CD4-positive, alpha-beta T cell treated with Interleukin-15 for 4 hours (primary cell): ENCODE data around the gene CNIH2.
A peak's percentile ranks its signal among the peaks of the same experiment; 100 is the strongest.
"Not testable (repeated sequence)": the region's sequence is repeated elsewhere in the genome, so short reads cannot be mapped to it uniquely, and the experiment has no call there.

Source experiments
- DNase-seq: peaks from one replicate; pipeline ENCODE4 v3.0.0-alpha.2; 2020; ENCODE audit warnings: low spot score

CNIH2 gene

GRCh38 chr11:66291706-66292542, 13.9 kb downstream of the CNIH2 start, which contains the start of gene TMEM151A:
Gene TMEM151A (plus strand): TSS chr11:66291894. CDS start chr11:66292014, 120 bp downstream.
- no peak for DNase-seq

DNA sequence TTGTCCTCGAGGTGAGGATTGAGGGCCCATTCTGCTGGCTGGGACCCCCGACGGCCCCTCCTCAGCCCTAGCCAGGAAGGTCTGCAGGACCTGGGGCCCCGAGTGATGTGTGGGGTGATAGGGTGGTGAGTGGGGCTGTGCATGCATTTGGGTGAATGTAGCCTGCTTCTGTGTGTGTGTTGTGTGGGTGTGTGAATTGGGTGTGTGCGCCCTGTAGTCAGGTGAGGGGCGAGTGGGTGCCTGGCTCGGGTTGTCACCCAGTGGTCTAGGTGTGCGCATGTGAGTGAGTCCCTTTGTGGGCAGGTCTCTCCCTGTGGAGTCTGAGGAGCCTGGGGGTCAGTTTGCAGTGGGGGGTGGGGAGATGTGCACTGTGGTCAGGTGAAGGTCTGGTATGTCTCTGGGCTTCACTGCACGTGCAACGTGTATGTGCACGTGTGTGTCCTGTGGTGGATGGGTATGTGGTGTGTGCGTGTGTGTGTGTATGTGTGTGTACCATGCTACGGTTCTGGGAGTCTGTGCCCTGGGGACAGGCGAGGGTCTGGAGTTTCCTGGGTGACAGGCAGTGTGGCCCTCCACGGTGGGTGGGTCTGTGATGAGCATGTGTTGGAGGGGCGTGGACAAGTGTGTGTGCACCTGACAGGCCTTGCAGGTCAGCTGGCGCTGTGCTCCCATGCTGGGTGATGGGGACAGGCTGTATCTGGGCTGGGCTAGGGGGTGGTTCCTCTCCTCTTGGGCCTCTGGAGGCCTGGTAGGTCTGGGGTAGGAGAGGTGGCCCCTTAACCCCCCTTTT, 14.8 kb downstream of the CNIH2 start:
- no peak for DNase-seq

- no peak for DNase-seq
Measured at GRCh38 chr11:66293352-66293751, 15.4 kb downstream of the CNIH2 start.

DNA sequence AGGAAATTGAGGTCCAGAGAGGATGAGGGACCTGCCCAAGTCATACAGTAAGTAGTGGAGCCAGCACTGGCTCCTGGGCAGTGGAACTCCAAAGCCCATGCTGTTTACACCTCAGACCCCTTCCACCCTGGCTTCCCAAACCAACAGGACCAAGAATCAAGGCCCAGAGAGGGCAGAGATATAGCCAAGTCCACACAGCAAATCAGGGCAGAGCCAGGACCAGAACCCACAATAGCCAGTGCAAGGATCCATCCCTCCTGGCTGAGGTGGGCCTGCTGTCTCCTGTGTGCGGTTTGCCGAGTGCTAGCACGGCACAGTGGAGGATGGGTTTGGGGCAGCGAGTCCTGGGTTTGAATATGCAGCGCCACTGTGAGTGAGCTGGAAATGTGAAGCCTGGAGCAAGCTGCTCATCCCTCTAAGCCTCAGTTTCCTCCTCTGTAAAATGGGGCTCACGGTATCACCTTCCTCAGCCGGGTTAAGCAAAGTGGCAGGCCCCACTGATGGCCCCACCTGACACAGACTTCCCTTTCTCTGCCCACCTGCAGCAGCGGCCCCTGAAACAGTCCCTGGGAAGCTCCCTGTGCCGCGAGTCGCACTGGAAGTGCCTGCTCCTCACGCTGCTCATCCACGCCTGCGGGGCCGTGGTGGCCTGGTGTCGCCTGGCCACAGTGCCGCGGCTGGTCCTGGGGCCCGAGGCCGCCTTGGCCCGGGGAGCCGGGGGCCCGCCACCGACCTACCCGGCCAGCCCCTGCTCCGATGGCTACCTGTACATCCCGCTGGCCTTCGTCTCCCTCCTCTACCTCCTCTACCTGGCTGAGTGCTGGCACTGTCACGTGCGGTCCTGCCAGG, 16.0 kb downstream of the CNIH2 start:
- DNase-seq = no peak

GRCh38 chr11:66294626-66295620, 16.9 kb downstream of the CNIH2 start:
- DNase-seq = no peak

- no peak for DNase-seq
Measured at GRCh38 chr11:66297610-66298009, 19.6 kb downstream of the CNIH2 start.

GRCh38 chr11:66299186-66299585, 21.2 kb downstream of the CNIH2 start:
- no peak for DNase-seq

DNA sequence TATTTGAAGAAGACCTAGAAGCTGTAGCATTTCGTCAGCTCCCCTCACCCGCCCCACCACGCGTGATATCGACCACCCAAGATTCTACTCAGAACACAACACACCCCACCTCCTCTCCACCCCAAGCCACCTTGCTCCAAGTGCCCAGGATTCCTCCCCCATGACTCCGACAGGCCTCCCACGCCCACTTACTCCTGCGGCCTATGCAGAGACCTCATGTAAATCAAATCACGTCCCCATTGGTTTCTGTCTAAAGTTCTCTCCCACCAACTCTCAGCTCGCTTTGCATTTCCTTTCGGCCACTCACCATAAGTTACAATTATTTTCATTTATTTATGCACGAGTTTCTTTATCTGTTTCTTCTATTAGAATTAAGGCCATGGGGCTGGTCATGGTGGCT, 24.7 kb downstream of the CNIH2 start:
- DNase-seq = no peak

DNA sequence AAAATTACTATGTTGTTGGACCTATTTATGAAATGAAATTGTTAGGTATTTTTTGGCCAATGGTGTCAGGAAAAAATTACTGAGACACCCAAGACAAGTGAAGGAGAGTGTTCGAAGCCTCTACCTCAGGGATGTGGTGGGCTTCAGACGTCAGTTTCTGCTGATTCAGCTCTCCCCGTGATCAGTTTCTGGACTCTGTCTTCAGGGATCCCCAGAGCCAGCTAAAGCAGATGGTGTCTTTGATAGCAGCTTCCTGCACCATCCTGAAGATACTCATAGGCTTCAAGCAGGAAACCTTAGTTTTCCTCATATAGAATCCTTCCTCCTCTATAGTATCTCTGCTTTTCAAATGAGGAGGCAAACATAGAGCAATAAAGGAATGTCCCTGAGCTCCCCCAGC, 31.5 kb downstream of the CNIH2 start:
- DNase-seq = no peak

DNA sequence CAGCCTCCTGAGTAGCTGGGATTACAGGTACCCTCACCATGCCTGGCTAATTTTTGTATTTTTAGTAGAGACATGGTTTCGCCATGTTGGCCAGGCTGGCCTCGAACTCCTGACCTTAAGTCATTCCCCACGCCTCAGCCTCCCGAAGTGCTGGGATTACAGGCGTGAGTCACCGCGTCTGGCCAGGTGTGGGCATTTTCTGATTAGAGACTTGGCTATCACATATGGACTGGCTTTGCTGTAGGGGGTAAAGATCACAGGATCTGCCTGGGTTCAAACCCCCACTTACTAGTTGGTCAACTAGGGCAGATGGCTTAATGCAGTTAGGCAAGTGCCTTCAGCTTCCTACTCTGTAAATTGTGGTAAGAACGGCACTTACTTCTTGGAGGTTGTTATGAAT, 32.3 kb downstream of the CNIH2 start:
- DNase-seq = no peak

- not testable (repeated sequence) for DNase-seq
Measured at GRCh38 chr11:66310803-66311440, 32.9 kb downstream of the CNIH2 start.

- no peak for DNase-seq
Measured at GRCh38 chr11:66311470-66311964, 33.5 kb downstream of the CNIH2 start.

DNA sequence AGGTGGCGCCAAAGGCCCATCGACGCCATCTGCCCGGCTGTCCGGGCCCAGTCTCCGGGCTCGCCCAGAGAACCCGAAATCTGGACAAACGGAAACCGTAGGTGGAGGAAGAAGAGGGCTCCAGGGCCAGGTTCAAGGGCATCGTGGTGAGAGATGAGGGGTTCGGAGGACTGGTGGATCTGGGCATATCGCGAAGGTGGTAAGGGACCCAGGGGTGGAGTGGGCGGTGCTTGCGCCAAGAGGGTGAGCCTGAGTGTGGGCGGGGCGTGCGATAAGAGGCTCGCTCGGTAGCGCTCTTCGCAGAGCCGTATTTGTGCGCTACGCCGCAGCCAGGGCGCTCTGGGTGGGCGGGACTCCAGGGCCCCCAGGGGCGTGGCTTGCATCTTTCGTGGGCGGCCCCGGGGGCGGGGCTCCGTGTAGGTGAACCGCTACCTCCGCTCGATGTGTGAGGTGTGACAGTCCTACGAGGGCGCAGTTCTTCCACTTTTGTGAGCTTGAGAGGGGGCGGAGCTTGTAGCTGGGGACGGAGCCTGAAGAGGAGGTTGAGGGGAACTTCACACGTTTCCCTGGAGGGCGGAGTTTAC, 34.1 kb downstream of the CNIH2 start:
- DNase-seq = peak; percentile 99

GRCh38 chr11:66312549-66313320, 34.8 kb downstream of the CNIH2 start:
- DNase-seq = peak; percentile 97

GRCh38 chr11:66313321-66314185, 35.6 kb downstream of the CNIH2 start:
- DNase-seq = no peak

GRCh38 chr11:66314186-66314501, 36.2 kb downstream of the CNIH2 start:
- no peak for DNase-seq

DNA sequence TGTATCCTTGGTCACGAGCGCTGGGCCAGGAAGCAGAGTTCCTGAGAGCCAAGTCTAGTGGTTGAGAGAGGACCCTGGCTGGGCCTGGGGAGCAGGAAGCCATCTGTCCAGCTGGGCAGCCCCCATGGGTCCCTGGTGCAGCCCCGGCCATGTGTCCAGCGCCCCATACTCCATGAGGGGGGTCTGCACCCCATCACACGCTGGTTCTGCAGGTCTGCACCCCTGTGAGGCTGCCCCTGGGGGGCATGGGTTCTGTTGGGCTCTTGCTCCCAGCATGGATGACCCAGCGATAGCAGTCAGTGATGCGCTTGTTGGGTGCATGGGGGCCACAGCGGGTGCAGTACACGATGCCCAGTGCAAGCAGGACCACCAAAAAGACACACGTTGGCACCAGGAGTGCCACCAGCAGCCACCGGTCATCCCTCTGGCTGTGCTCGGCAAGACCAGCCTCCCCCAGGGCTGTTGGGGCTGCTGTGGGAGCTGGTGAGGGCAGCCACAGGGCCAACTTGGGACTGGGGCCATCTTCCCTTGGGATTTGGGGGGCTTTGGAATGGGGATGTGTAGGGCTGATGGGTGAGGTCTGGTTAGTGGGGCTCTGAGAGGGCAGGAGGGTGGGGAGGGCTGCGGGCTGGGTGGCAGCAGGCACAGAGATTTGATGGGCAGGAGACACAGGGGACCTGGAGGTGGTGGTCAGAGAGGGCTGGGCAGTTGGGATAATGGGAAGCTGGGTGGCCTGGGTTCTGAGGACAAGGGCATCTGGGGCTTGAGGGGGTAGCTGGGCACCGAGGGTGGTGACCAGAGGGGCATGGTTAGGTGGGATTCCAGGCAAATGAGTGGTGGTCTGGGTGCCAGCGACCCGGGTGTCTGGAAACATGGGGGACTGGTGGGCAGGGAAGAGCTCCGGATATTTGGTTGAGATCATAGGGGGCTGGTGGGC, 36.9 kb downstream of the CNIH2 start:
- no peak for DNase-seq
